Liver (tissue), 9 donors: ENCODE data around the gene TAOK2. TPM values are rescaled to one million over a fixed set of nuclear protein-coding genes. Genes with fewer than 3 reads are reported as not detected.

ENCODE experiments used
- DNase-seq: peaks from one replicate; pipeline ENCODE4 v3.0.0-alpha.2; 2017; ENCODE audit warnings: low spot score
- H3K27ac ChIP-seq, 2 donors: one replicate each; pipeline ENCODE4 v1.7.0; 2013; ENCODE audit warnings: inconsistent platforms in 2 of 2, low read length in 2 of 2, control low read depth in 1 of 2, low read depth in 1 of 2, mild to moderate bottlenecking in 1 of 2
- H3K27me3 ChIP-seq, 4 donors: one replicate each; pipeline versions ENCODE4 v1.6.1 to v1.7.0; 2013; ENCODE audit warnings: low read length in 3 of 4, inconsistent platforms in 1 of 4, mild to moderate bottlenecking in 1 of 4, moderate library complexity in 1 of 4; ENCODE audit not compliant: control insufficient read depth in 4 of 4, insufficient read depth in 4 of 4
- H3K36me3 ChIP-seq, 4 donors: one replicate each; pipeline versions ENCODE4 v1.6.1 to v1.7.0; 2013; ENCODE audit warnings: low read length in 3 of 4, mild to moderate bottlenecking in 3 of 4, low read depth in 1 of 4, moderate library complexity in 1 of 4; ENCODE audit not compliant: control insufficient read depth in 4 of 4, insufficient read depth in 3 of 4
- H3K4me1 ChIP-seq, 4 donors: one replicate each; pipeline versions ENCODE4 v1.6.1 to v1.7.0; 2013; ENCODE audit warnings: low read length in 3 of 4, mild to moderate bottlenecking in 3 of 4, moderate library complexity in 1 of 4; ENCODE audit not compliant: control insufficient read depth in 4 of 4, insufficient read depth in 4 of 4
- H3K4me3 ChIP-seq, 3 donors: one replicate each; pipeline versions ENCODE4 v1.6.1 to v1.7.0; 2013; ENCODE audit warnings: low read length in 3 of 3, control low read depth in 1 of 3, low read depth in 1 of 3, mild to moderate bottlenecking in 1 of 3
- H3K9ac ChIP-seq, 2 donors: one replicate each; pipeline ENCODE4 v1.7.0; 2013; ENCODE audit warnings: low read length in 2 of 2, mild to moderate bottlenecking in 2 of 2, moderate library complexity in 2 of 2, control low read depth in 1 of 2, low read depth in 1 of 2
- H3K9me3 ChIP-seq, 4 donors: one replicate each; pipeline versions ENCODE4 v1.6.1 to v1.7.0; 2013; ENCODE audit warnings: low read length in 3 of 4; ENCODE audit not compliant: control insufficient read depth in 4 of 4
- EGR1 ChIP-seq, 2 donors: IDR thresholded peaks; 2 replicates each; pipeline ENCODE4 v1.6.1; 2016 to 2018; ENCODE audit warnings: antibody characterized with exemption in 2 of 2, low read depth in 2 of 2
- FOXA1 ChIP-seq: IDR thresholded peaks from 2 replicates; pipeline ENCODE4 v1.6.1; 2016; ENCODE audit warnings: antibody characterized with exemption
- FOXA2 ChIP-seq: IDR thresholded peaks from 2 replicates; pipeline ENCODE4 v1.6.1; 2016; ENCODE audit warnings: antibody characterized with exemption
- HNF4A ChIP-seq, 2 donors: conservative IDR thresholded peaks; 2 replicates each; pipeline ENCODE4 v1.6.1; 2016; ENCODE audit warnings: antibody characterized with exemption in 2 of 2, mild to moderate bottlenecking in 2 of 2
- HNF4G ChIP-seq: IDR thresholded peaks from 2 replicates; pipeline ENCODE4 v1.6.1; 2016; ENCODE audit warnings: antibody characterized with exemption
- JUND ChIP-seq, 2 donors: IDR thresholded peaks; 2 replicates each; pipeline ENCODE4 v1.6.1; 2016; ENCODE audit warnings: antibody characterized with exemption in 2 of 2
- RAD21 ChIP-seq, 2 donors: IDR thresholded peaks; 2 replicates each; pipeline ENCODE4 v1.6.1; 2016; ENCODE audit warnings: antibody characterized with exemption in 2 of 2, mild to moderate bottlenecking in 2 of 2
- RXRA ChIP-seq, 2 donors: IDR thresholded peaks; 2 replicates each; pipeline ENCODE4 v1.6.1; 2017 to 2018; ENCODE audit warnings: antibody characterized with exemption in 2 of 2, mild to moderate bottlenecking in 1 of 2
- TAF1 ChIP-seq: conservative IDR thresholded peaks from 2 replicates; pipeline ENCODE4 v1.6.1; 2016; ENCODE audit warnings: antibody characterized with exemption, mild to moderate bottlenecking
- WGBS: extraction: QIAGEN DNeasy Blood & Tissue Kit; methylation state at CpG from one replicate; pipeline ENCODE4 v1.1.7; 2013; 5-methylcytosine and 5-hydroxymethylcytosine counted together
- polyA plus RNA-seq, 2 donors: library from polyadenylated mRNA; stranded (reverse) in 1 of 2; unstranded in 1 of 2; fragments of 200-250 nt in 1 of 2; fragments of >200 nt in 1 of 2; fragmentation: Nextera tagmentation in 1 of 2; extraction: Ambion mirVana in 1 of 2; gene quantifications; one replicate each; pipeline versions ENCODE4 v1.2.1 to v1.2.3, GENCODE V29; 2013 to 2015
- total RNA-seq, 2 donors: library from RNA; depleted of rRNA; stranded (reverse); fragments of >200 nt; gene quantifications; one replicate each; pipeline ENCODE4 v1.2.3, GENCODE V29; 2014
- TF ChIP-seq, protein P1 (sequence below): IDR thresholded peaks from 2 replicates; pipeline ENCODE4 v1.6.1; 2016; ENCODE audit warnings: antibody characterized with exemption, mild to moderate bottlenecking
- TF ChIP-seq, protein P2 (sequence below): fragments of 150-350 bp; IDR thresholded peaks from 2 replicates; pipeline ENCODE4 v1.5.1; 2017; ENCODE audit warnings: improper control_type of control experiment, low read depth, low read length; ENCODE audit not compliant: missing input control
- TF ChIP-seq, protein P3 (sequence below): IDR thresholded peaks from 2 replicates; pipeline ENCODE4 v1.6.1; 2016; ENCODE audit warnings: antibody characterized with exemption
- TF ChIP-seq, protein P4 (sequence below): IDR thresholded peaks from 2 replicates; pipeline ENCODE4 v1.6.1; 2016; ENCODE audit warnings: antibody characterized with exemption
- TF ChIP-seq, protein P5 (sequence below): IDR thresholded peaks from 2 replicates; pipeline ENCODE4 v1.6.1; 2016; ENCODE audit warnings: antibody characterized with exemption
- donor health status: healthy.
- donor health status: healthy.
- donor health status: healthy.
- donor health status: healthy.
- donor health status: healthy.

The TAOK2 gene
- total and polyA plus RNA-seq, 4 donors: 2.2 to 27.9 (median 16.0) TPM

DNA sequence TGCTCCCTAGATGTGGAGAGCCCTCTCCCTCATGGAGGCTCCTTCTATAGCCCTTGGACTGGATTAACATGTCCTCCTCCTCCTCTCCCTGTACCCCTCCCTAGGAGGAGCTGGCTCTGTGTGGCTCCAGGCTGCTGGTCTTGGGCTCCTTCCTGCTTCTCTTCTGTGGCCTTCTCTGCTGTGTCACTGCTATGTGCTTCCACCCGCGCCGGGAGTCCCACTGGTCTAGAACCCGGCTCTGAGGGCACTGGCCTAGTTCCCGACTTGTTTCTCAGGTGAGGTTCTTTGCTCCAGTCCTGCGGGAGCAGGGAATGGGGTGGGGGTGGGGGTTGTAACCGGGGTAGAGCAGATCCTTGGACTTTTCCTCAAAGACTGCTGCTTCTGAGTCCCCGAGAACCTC lies 2.4 kb upstream of the TAOK2 start:
- TF ChIP-seq TAF1 (no peak), HNF4G (no peak), FOXA1 (no peak), HNF4A (conservative IDR thresholded peaks at IDR 0.05) (no peak), EGR1 (IDR thresholded peaks at IDR 0.05; ENCODE audit: low read depth in 2 of 2) (no peak), JUND (IDR thresholded peaks at IDR 0.05) (no peak), FOXA2 (no peak), RXRA (IDR thresholded peaks at IDR 0.05) (no peak)
- TF ChIP-seq, protein P1, sequence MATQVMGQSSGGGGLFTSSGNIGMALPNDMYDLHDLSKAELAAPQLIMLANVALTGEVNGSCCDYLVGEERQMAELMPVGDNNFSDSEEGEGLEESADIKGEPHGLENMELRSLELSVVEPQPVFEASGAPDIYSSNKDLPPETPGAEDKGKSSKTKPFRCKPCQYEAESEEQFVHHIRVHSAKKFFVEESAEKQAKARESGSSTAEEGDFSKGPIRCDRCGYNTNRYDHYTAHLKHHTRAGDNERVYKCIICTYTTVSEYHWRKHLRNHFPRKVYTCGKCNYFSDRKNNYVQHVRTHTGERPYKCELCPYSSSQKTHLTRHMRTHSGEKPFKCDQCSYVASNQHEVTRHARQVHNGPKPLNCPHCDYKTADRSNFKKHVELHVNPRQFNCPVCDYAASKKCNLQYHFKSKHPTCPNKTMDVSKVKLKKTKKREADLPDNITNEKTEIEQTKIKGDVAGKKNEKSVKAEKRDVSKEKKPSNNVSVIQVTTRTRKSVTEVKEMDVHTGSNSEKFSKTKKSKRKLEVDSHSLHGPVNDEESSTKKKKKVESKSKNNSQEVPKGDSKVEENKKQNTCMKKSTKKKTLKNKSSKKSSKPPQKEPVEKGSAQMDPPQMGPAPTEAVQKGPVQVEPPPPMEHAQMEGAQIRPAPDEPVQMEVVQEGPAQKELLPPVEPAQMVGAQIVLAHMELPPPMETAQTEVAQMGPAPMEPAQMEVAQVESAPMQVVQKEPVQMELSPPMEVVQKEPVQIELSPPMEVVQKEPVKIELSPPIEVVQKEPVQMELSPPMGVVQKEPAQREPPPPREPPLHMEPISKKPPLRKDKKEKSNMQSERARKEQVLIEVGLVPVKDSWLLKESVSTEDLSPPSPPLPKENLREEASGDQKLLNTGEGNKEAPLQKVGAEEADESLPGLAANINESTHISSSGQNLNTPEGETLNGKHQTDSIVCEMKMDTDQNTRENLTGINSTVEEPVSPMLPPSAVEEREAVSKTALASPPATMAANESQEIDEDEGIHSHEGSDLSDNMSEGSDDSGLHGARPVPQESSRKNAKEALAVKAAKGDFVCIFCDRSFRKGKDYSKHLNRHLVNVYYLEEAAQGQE: no peak
- TF ChIP-seq, protein P2, sequence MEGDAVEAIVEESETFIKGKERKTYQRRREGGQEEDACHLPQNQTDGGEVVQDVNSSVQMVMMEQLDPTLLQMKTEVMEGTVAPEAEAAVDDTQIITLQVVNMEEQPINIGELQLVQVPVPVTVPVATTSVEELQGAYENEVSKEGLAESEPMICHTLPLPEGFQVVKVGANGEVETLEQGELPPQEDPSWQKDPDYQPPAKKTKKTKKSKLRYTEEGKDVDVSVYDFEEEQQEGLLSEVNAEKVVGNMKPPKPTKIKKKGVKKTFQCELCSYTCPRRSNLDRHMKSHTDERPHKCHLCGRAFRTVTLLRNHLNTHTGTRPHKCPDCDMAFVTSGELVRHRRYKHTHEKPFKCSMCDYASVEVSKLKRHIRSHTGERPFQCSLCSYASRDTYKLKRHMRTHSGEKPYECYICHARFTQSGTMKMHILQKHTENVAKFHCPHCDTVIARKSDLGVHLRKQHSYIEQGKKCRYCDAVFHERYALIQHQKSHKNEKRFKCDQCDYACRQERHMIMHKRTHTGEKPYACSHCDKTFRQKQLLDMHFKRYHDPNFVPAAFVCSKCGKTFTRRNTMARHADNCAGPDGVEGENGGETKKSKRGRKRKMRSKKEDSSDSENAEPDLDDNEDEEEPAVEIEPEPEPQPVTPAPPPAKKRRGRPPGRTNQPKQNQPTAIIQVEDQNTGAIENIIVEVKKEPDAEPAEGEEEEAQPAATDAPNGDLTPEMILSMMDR: no peak
- TF ChIP-seq, protein P3, sequence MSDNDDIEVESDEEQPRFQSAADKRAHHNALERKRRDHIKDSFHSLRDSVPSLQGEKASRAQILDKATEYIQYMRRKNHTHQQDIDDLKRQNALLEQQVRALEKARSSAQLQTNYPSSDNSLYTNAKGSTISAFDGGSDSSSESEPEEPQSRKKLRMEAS: no peak
- TF ChIP-seq, protein P4, sequence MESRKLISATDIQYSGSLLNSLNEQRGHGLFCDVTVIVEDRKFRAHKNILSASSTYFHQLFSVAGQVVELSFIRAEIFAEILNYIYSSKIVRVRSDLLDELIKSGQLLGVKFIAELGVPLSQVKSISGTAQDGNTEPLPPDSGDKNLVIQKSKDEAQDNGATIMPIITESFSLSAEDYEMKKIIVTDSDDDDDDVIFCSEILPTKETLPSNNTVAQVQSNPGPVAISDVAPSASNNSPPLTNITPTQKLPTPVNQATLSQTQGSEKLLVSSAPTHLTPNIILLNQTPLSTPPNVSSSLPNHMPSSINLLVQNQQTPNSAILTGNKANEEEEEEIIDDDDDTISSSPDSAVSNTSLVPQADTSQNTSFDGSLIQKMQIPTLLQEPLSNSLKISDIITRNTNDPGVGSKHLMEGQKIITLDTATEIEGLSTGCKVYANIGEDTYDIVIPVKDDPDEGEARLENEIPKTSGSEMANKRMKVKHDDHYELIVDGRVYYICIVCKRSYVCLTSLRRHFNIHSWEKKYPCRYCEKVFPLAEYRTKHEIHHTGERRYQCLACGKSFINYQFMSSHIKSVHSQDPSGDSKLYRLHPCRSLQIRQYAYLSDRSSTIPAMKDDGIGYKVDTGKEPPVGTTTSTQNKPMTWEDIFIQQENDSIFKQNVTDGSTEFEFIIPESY: no peak
- WGBS: 95% methylated on average over 8 of the region's 8 CpGs
- Histone ChIP-seq H3K27me3 (no peaks in the 10 kb centered on the region), H3K9ac (no peak overlapping the region), H3K27ac (no peak overlapping the region), H3K9me3 (no peaks in the 10 kb centered on the region), H3K36me3 (peaks cover 6 to 19% (median 13%) of the 10 kb centered on the region in 4 donors), H3K4me3 (no peak overlapping the region), H3K4me1 (peaks cover 3 to 28% (median 23%) of the 10 kb centered on the region in 4 donors)
- no peak for DNase-seq

DNA sequence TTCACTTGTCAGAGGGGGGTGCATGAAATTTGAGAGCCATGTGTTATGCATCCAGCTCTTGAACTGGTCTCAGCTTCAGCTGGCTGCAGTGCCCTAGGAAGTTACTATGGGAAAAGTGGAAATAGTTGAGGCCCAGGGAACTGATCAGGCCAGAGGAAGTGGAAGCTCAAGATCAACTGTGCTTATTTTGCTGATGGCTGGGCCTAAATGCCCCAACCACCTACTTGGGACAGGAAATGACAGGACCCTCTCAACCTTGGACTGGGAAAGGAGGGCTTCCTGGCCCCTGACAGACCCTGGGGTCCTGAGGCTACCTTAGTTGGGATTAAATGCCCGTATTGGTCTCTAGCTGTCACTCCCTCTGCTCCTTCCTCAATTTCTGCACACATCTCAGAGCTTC lies 1.2 kb upstream of the TAOK2 start:
- Histone ChIP-seq H3K4me3 (no peak overlapping the region), H3K9me3 (no peaks in the 10 kb centered on the region), H3K4me1 (peaks cover 3 to 30% (median 24%) of the 10 kb centered on the region in 4 donors), H3K27me3 (no peaks in the 10 kb centered on the region), H3K36me3 (peaks cover 6 to 19% (median 14%) of the 10 kb centered on the region in 4 donors), H3K9ac (no peak overlapping the region), H3K27ac (no peak overlapping the region)
- TF ChIP-seq, protein P2: no peak
- TF ChIP-seq RAD21 (IDR thresholded peaks at IDR 0.05): no peak
- TF ChIP-seq, protein P5, sequence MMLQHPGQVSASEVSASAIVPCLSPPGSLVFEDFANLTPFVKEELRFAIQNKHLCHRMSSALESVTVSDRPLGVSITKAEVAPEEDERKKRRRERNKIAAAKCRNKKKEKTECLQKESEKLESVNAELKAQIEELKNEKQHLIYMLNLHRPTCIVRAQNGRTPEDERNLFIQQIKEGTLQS: no peak
- WGBS: 95% methylated on average over 1 of the region's 1 CpG
- DNase-seq: no peak
